OCI-LY7 (cell line): ENCODE data around the gene RRAGC. TPM values are rescaled to one million over a fixed set of nuclear protein-coding genes. Genes with fewer than 3 reads are reported as not detected.

Source experiments
- BruUV-seq: library from RNA; stranded (reverse); fragments of 400-500 nt; replicated peaks from 2 replicates; lab custom pipeline; 2021; lab: Mats Ljungman, UMichigan
- CTCF ChIA-PET: fragments of 300-600 bp; sonication (Branson Sonifier 250); formaldehyde crosslinking; loops from one replicate; lab custom pipeline; 2022; ENCODE audit warnings: antibody characterized with exemption; ENCODE audit not compliant: unreplicated experiment; lab: Charles Lee
- POLR2A ChIA-PET: fragments of 300-600 bp; sonication (Branson Sonifier 250); formaldehyde crosslinking; loops from one replicate; lab custom pipeline; 2022; ENCODE audit warnings: antibody characterized with exemption; lab: Charles Lee
- DNase-seq: peaks from one replicate; pipeline ENCODE4 v3.0.0-alpha.2; 2015; ENCODE audit warnings: low spot score
- H2AFZ ChIP-seq: fragments of 200-600 bp; sonication (generic), shearing (Covaris generic); 2 replicates; pipeline ENCODE4 v1.6.1; 2014; ENCODE audit warnings: mild to moderate bottlenecking, antibody characterized with exemption, low read length, moderate library complexity
- H3K27ac ChIP-seq: fragments of 200-600 bp; sonication (generic); 2 replicates; pipeline ENCODE4 v1.5.1; 2014; ENCODE audit warnings: mixed run types, low read depth, mild to moderate bottlenecking, moderate library complexity, low read length, inconsistent platforms; ENCODE audit not compliant: poor library complexity, severe bottlenecking
- H3K36me3 ChIP-seq: fragments of 200-600 bp; sonication (generic); 2 replicates; pipeline ENCODE4 v1.6.1; 2014; ENCODE audit warnings: mild to moderate bottlenecking, antibody characterized with exemption, low read length, moderate library complexity, mixed read lengths; ENCODE audit not compliant: insufficient read depth
- H3K4me1 ChIP-seq: fragments of 200-600 bp; sonication (generic); 2 replicates; pipeline ENCODE4 v1.5.1; 2014; ENCODE audit warnings: mild to moderate bottlenecking, low read length; ENCODE audit not compliant: insufficient read depth, poor library complexity, severe bottlenecking
- H3K4me2 ChIP-seq: fragments of 200-600 bp; sonication (generic); 2 replicates; pipeline ENCODE4 v1.6.1; 2014; ENCODE audit warnings: mild to moderate bottlenecking, low read length
- H3K4me3 ChIP-seq: fragments of 200-600 bp; sonication (generic); 2 replicates; pipeline ENCODE4 v1.5.1; 2014; ENCODE audit warnings: mild to moderate bottlenecking, low read depth, low read length; ENCODE audit not compliant: poor library complexity, severe bottlenecking
- H3K79me2 ChIP-seq: fragments of 200-600 bp; sonication (generic); 2 replicates; pipeline ENCODE4 v1.6.1; 2016; ENCODE audit warnings: low read depth, mild to moderate bottlenecking, low read length, moderate library complexity, mixed read lengths; ENCODE audit not compliant: insufficient read depth
- H3K9me2 ChIP-seq: fragments of 200-600 bp; sonication (generic); 2 replicates; pipeline ENCODE4 v1.6.1; 2016; ENCODE audit warnings: mild to moderate bottlenecking, low read length, mixed read lengths; ENCODE audit not compliant: insufficient read depth
- H3K9me3 ChIP-seq: fragments of 200-600 bp; sonication (generic); 2 replicates; pipeline ENCODE4 v1.6.1; 2014; ENCODE audit warnings: mild to moderate bottlenecking, mixed run types, low read length, mixed read lengths
- H4K20me1 ChIP-seq: fragments of 200-600 bp; sonication (generic); 2 replicates; pipeline ENCODE4 v1.6.1; 2014; ENCODE audit warnings: mild to moderate bottlenecking, antibody characterized with exemption, low read length, moderate library complexity, mixed read lengths; ENCODE audit not compliant: insufficient read depth
- CTCF ChIP-seq: fragments of 200-600 bp; sonication (generic); conservative IDR thresholded peaks from 2 replicates; pipeline ENCODE4 v1.5.1; 2014; ENCODE audit warnings: mild to moderate bottlenecking, antibody characterized with exemption, low read length, moderate library complexity, mixed read lengths
- EZH2phosphoT487 ChIP-seq: fragments of 200-600 bp; sonication (generic); IDR thresholded peaks from 2 replicates; pipeline ENCODE4 v1.6.1; 2018; ENCODE audit warnings: low read depth, borderline replicate concordance, mild to moderate bottlenecking, mixed run types, antibody characterized with exemption, low read length, moderate library complexity, mixed read lengths
- intact Hi-C: fragments of 100-400 bp; cut with micrococcal nuclease; formaldehyde crosslinking; loops from one replicate; pipeline ENCODE4 v1.10.0; 2022; ENCODE audit not compliant: unreplicated experiment
- total RNA-seq, 2 experiments: library from RNA; depleted of rRNA in 1 of 2; stranded (reverse); fragments of >200 nt in 1 of 2; shearing (Covaris generic) in 1 of 2; gene quantifications; 2 replicates each; pipeline ENCODE4 v1.2.3, GENCODE V29; 2014 to 2022

The RRAGC gene
- total RNA-seq, 2 experiments from 2014 or later, result 4.8 to 19.6 TPM

DNA sequence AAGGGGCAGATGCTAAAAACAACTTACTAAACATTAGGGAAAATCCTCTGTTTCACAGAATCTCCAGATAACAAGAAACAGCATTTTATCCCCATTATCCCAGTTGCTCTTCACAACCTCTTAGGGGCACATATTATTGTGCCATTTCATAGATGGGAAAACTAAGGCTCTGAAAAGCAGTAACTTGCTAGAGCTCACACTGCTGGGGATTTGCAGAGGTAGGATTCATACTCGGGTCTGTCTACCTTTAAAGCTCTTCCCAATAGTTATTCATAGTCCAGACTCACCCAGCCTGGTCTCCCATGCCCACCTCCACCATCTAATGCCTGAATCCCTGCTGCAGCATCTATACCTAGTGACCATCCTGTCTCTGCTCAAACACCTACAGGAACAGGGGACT lies 67.7 kb downstream of the RRAGC start:
- H3K79me2 ChIP-seq, result no peaks in the 10 kb centered on the region
- CTCF ChIA-PET, result no interaction called here
- no TSS peak for BruUV-seq

GRCh38 chr1:38791164-38791515 lies 68.4 kb downstream of the RRAGC start:
- Histone ChIP-seq H3K36me3 (no peaks in the 10 kb centered on the region), H3K9me2 (no peaks in the 10 kb centered on the region), H2AFZ (no peak overlapping the region), H3K9me3 (0 out of 2 replicates have a peak, but pooled peaks cover 7% of the 10 kb centered on the region), H3K4me3 (no peak overlapping the region), H4K20me1 (no peaks in the 10 kb centered on the region), H3K4me1 (no peaks in the 10 kb centered on the region), H3K27ac (no peak overlapping the region), H3K4me2 (no peak overlapping the region), H3K79me2 (no peaks in the 10 kb centered on the region)
- POLR2A ChIA-PET, result no interaction called here
- no TSS peak for BruUV-seq
- DNase-seq, result no peak
- no peak for TF ChIP-seq EZH2phosphoT487
- CTCF ChIA-PET, result no interaction called here
- intact Hi-C loops, result no loop called here

More for the DNA sequence above, 67.7 kb downstream of the RRAGC start:
- Histone ChIP-seq H3K9me2 (no peaks in the 10 kb centered on the region), H3K4me1 (no peaks in the 10 kb centered on the region), H2AFZ (no peak overlapping the region), H3K4me2 (no peak overlapping the region), H3K4me3 (no peak overlapping the region), H3K9me3 (0 out of 2 replicates have a peak, but pooled peaks cover 7% of the 10 kb centered on the region), H3K27ac (no peak overlapping the region), H4K20me1 (no peaks in the 10 kb centered on the region), H3K36me3 (no peaks in the 10 kb centered on the region)
- TF ChIP-seq CTCF (no peak), EZH2phosphoT487 (no peak)
- DNase-seq, result no peak
- intact Hi-C loops, result no loop called here
- POLR2A ChIA-PET, result interaction anchor here (1.2 kb wide), 1 partner anchor 321 kb away, joined by 3 read pairs; no protein-coding TSS in a partner anchor

GRCh38 chr1:38790422-38791163 lies 69.0 kb downstream of the RRAGC start:
- no TSS peak for BruUV-seq
- H3K9me2 ChIP-seq, result no peaks in the 10 kb centered on the region
- no peak overlapping the region for H3K4me2 ChIP-seq
- H3K36me3 ChIP-seq, result no peaks in the 10 kb centered on the region
- intact Hi-C loops, result no loop called here
- TF ChIP-seq CTCF (no peak), EZH2phosphoT487 (no peak)
- H2AFZ ChIP-seq, result no peak overlapping the region
- no peak overlapping the region for H3K27ac ChIP-seq
- H3K4me1 ChIP-seq, result no peaks in the 10 kb centered on the region
- H3K79me2 ChIP-seq, result no peaks in the 10 kb centered on the region
- 0 out of 2 replicates have a peak, but pooled peaks cover 7% of the 10 kb centered on the region for H3K9me3 ChIP-seq
- H4K20me1 ChIP-seq, result no peaks in the 10 kb centered on the region
- ChIA-PET CTCF (no interaction called here), POLR2A (no interaction called here)
- H3K4me3 ChIP-seq, result no peak overlapping the region
- DNase-seq, result no peak
